ENCODE results near the gene B4GALT2. TPM values are rescaled to one million over a fixed set of nuclear protein-coding genes. Genes with fewer than 3 reads are reported as not detected.

Gene B4GALT2
- total RNA-seq, 1 experiment from 2014 or later, result 70.9 TPM

- peaks cover 22 to 23% of the 10 kb centered on the region in 2 experiments for H3K4me1 Mint-ChIP-seq
- no peak overlapping the region for H3K27ac ChIP-seq (ENCODE audit: insufficient read length, low read depth, low read length)
- H3K23ac ChIP-seq (ENCODE audit: insufficient read length, low read depth, low read length), result no peak overlapping the region
- H3K79me2 ChIP-seq (ENCODE audit: insufficient read depth, low read length), result no peaks in the 10 kb centered on the region
- H3T11ph ChIP-seq (ENCODE audit: low read length), result no peak overlapping the region
- H3K36me3 Mint-ChIP-seq (ENCODE audit: insufficient read depth in 1 of 3, low read depth in 3 of 3), result peaks cover 22 to 45% (median 23%) of the 10 kb centered on the region in 3 experiments
- H4K91ac ChIP-seq (ENCODE audit: insufficient read length, low read depth, low read length), result no peak overlapping the region
- no peak overlapping the region for H4K5ac ChIP-seq (ENCODE audit: insufficient read length, low read depth, low read length)
- no peak overlapping the region for H2AFZ ChIP-seq (ENCODE audit: low read length)
- peaks cover 2% of the 10 kb centered on the region; the same call in 1 of the 2 replicates for H3K4me1 ChIP-seq (ENCODE audit: insufficient read depth, low read length)
- no peak overlapping the region for H3K4me3 Mint-ChIP-seq
- H4K20me1 ChIP-seq (ENCODE audit: control insufficient read depth, insufficient read depth, insufficient read length), result no peaks in the 10 kb centered on the region
- H2BK15ac ChIP-seq (ENCODE audit: low read depth, low read length), result no peak overlapping the region
- H3K56ac ChIP-seq (ENCODE audit: insufficient read length, low read depth, low read length), result no peak overlapping the region
- H3K23me2 ChIP-seq (ENCODE audit: insufficient read length, low read depth, low read length, poor library complexity, severe bottlenecking), result peaks cover 7% of the 10 kb centered on the region
- H2BK5ac ChIP-seq (ENCODE audit: insufficient read length, low read length), result no peak overlapping the region
- no peak overlapping the region for H3K14ac ChIP-seq (ENCODE audit: insufficient read depth, low read length)
- no peak for TF ChIP-seq CTCF (conservative IDR thresholded peaks at IDR 0.05)
- H3K4me2 ChIP-seq (ENCODE audit: insufficient read depth, insufficient read length, low read length), result no peak overlapping the region
- H2BK20ac ChIP-seq (ENCODE audit: low read depth, low read length, poor library complexity, severe bottlenecking), result no peak overlapping the region
- H3K27me3 Mint-ChIP-seq (ENCODE audit: low read depth), result peaks cover 4% of the 10 kb centered on the region
- H4K8ac ChIP-seq (replicated peaks; ENCODE audit: insufficient read length, low read depth, low read length), result no peak overlapping the region
- peak; percentile 68 for DNase-seq
- no peak overlapping the region for H2BK120ac ChIP-seq (ENCODE audit: low read depth, low read length, poor library complexity, severe bottlenecking)
- H3K4ac ChIP-seq (ENCODE audit: low read depth, low read length), result no peak overlapping the region
- H2BK12ac ChIP-seq (ENCODE audit: insufficient read length, low read depth, low read length), result no peak overlapping the region
- no CpG with 5 or more reads among the region's 3 CpGs for WGBS (ENCODE audit: extremely low coverage, insufficient read length, low lambda C conversion rate)
- no peaks in the 10 kb centered on the region for H3K27me3 ChIP-seq (ENCODE audit: insufficient read depth, low read length)
- H3K18ac ChIP-seq (ENCODE audit: insufficient read length, low read depth, low read length), result no peak overlapping the region
- H3K9me3 ChIP-seq (ENCODE audit: control insufficient read depth, low read depth, low read length), result no peaks in the 10 kb centered on the region
- H3K9me3 Mint-ChIP-seq, result no peaks in the 10 kb centered on the region
- no peaks in the 10 kb centered on the region for H3K79me1 ChIP-seq (ENCODE audit: insufficient read depth, low read depth, low read length, poor library complexity, severe bottlenecking)
- peak overlapping the region in 1 of 3 experiments; percentile 33; a peak in 1 of 7 replicates for H3K27ac Mint-ChIP-seq
- H2AK5ac ChIP-seq (ENCODE audit: insufficient read length, low read length), result no peak overlapping the region
- H3K9ac ChIP-seq (ENCODE audit: extremely low read depth, insufficient read length, low read length), result no peak overlapping the region
Measured at GRCh38 chr1:44025816-44026215, 46.8 kb downstream of the B4GALT2 start.
